ENCODE results near the gene RBM15B.

DNA sequence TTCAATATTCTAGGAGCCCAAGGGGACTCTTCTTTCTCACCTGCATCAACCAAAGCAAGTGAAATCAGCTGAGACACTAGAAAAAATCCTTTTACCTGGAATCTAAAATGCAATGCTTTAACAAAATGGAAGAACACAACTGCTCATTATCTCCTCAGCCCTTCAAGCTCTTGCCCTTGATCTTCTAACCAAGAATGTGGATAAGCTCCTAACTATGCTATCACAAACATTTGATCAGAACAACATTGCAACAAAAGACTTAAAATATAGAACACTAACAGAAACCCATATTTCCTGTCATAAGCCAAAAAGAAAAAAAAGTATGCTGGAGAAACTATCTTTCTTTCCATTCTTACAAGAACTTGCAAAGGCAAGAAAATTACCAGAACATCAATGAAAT lies 12.6 kb downstream of the RBM15B start:
- TF ChIP-seq, protein P1, sequence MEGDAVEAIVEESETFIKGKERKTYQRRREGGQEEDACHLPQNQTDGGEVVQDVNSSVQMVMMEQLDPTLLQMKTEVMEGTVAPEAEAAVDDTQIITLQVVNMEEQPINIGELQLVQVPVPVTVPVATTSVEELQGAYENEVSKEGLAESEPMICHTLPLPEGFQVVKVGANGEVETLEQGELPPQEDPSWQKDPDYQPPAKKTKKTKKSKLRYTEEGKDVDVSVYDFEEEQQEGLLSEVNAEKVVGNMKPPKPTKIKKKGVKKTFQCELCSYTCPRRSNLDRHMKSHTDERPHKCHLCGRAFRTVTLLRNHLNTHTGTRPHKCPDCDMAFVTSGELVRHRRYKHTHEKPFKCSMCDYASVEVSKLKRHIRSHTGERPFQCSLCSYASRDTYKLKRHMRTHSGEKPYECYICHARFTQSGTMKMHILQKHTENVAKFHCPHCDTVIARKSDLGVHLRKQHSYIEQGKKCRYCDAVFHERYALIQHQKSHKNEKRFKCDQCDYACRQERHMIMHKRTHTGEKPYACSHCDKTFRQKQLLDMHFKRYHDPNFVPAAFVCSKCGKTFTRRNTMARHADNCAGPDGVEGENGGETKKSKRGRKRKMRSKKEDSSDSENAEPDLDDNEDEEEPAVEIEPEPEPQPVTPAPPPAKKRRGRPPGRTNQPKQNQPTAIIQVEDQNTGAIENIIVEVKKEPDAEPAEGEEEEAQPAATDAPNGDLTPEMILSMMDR (IDR thresholded peaks at IDR 0.05), result no peak
- TF ChIP-seq POLR2AphosphoS5 (IDR thresholded peaks at IDR 0.05; ENCODE audit: low read depth, low read length) (no peak), SIN3A (IDR thresholded peaks at IDR 0.05; ENCODE audit: borderline replicate concordance, insufficient read depth, low read depth, low read length) (no peak)

Measured in Panc1 (cell line).